Activated naive CD4-positive, alpha-beta T cell treated with anti-CD3 and anti-CD28 coated beads, Interleukin-2, amount 10 ng/mL, durations not matched to agents 7 days and 5 days (primary cell): ENCODE data around the gene PIK3R4.

ENCODE experiments used
- CTCF ChIA-PET: fragments of 350-600 bp; sonication (Branson Sonifier 250); formaldehyde crosslinking; loops from one replicate; lab custom pipeline; 2021; ENCODE audit warnings: antibody characterized with exemption; lab: Charles Lee
- DNase-seq: peaks from one replicate; pipeline ENCODE4 v3.0.0-alpha.2; 2020
- H3K27ac Mint-ChIP-seq: one replicate; pipeline ENCODE4 v1.8.0; 2021; ENCODE audit warnings: mild to moderate bottlenecking, moderate library complexity, mixed read lengths
- H3K27me3 Mint-ChIP-seq: one replicate; pipeline ENCODE4 v1.8.0; 2021; ENCODE audit warnings: mild to moderate bottlenecking, mixed read lengths
- H3K36me3 Mint-ChIP-seq: one replicate; pipeline ENCODE4 v1.8.0; 2021; ENCODE audit warnings: mixed read lengths
- H3K4me1 Mint-ChIP-seq: one replicate; pipeline ENCODE4 v1.8.0; 2021; ENCODE audit warnings: mixed read lengths
- H3K4me3 Mint-ChIP-seq: one replicate; pipeline ENCODE4 v1.8.0; 2021; ENCODE audit warnings: mild to moderate bottlenecking, moderate library complexity, mixed read lengths
- H3K9me3 Mint-ChIP-seq: one replicate; pipeline ENCODE4 v1.8.0; 2021; ENCODE audit warnings: mixed read lengths

PIK3R4 gene

DNA sequence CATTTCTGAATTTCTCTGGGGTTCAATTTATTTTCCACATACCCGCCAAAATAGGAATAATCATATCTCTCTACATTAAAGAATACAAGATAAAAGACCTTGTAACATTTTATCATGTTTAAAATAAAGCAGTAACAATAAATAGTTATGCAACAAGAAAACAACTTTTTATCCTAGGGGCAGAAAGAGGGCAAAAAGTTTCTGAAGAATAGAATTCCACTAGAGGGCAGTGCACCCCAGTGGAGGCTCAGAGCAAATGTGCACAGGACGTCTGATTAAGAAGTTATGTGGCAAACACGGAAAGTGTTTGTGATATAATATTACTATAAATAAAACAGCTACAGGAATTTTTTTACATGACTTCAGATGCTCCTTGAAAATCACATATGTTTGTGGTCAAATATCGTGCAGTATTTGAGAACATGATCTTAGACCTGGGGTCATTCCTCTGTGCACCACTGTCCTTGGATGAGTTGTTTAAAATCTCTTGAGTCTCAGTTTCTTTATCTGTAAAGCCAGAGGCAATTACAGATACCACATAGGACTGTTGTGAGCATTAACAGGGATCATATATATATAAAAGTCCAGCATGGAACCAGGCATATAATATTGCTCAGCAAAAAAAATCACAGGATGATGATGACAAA lies 13.2 kb upstream of the PIK3R4 start:
- H3K27ac Mint-ChIP-seq, result no peak overlapping the region
- peak; percentile 68 for DNase-seq
- H3K27me3 Mint-ChIP-seq, result peaks cover 6% of the 10 kb centered on the region
- no peaks in the 10 kb centered on the region for H3K9me3 Mint-ChIP-seq
- CTCF ChIA-PET, result interaction anchor here (0.9 to 4.9 kb wide), 7 partner anchors 11 to 309 kb away, joined by 3 to 46 read pairs (median 4); partner anchors contain the start of gene ATP2C1
- H3K4me1 Mint-ChIP-seq, result peaks cover 12% of the 10 kb centered on the region
- H3K4me3 Mint-ChIP-seq, result no peak overlapping the region
- H3K36me3 Mint-ChIP-seq, result no peaks in the 10 kb centered on the region

DNA sequence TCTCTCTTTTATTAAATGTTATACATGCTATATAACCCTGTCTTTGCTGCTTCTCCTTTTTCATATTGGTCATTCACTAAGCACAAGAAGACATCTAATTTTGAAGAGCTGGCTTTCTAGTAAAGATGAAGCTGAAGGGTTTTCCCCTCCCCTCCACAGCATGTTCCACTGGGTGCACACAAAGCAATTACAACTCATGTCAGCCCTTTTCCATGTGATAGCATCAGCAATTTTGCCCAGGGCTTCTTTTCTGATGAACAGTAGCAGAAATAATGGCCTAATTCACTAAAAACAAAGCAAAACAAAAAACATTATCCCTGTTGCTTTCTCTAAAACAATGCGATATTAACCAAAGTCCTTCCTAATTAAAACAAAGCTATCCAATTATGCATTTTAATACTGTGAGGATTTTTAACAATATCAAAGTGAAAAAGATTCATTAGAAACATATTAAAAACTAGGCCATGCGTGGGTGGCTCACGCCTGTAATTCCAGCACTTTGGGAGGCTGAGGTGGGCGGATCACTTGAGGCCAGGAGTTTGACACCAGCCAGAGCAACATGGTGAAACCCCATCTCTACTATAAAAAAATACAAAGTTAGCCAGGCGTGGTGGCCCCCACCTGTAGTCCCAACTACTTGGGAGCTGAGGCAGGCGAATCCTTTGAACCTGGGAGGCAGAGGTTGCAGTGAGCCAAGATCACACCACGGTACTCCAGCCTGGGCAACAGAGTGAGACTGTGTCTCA lies 12.2 kb upstream of the PIK3R4 start:
- CTCF ChIA-PET, result interaction anchor here (0.6 to 4.9 kb wide), 7 partner anchors 10 to 1276 kb away, joined by 3 to 46 read pairs (median 4); partner anchors contain the start of genes ATP2C1 and CPNE4
- Mint-ChIP-seq H3K4me3 (no peak overlapping the region), H3K9me3 (no peaks in the 10 kb centered on the region), H3K27ac (no peak overlapping the region), H3K27me3 (peaks cover 6% of the 10 kb centered on the region), H3K4me1 (peaks cover 12% of the 10 kb centered on the region), H3K36me3 (no peaks in the 10 kb centered on the region)
- DNase-seq, result no peak

- Mint-ChIP-seq H3K4me3 (no peak overlapping the region), H3K9me3 (no peaks in the 10 kb centered on the region), H3K4me1 (peaks cover 12% of the 10 kb centered on the region), H3K36me3 (no peaks in the 10 kb centered on the region), H3K27me3 (peaks cover 4% of the 10 kb centered on the region), H3K27ac (no peak overlapping the region)
- CTCF ChIA-PET, result interaction anchor here (1.4 to 2.5 kb wide), 2 partner anchors 9 to 1277 kb away, joined by 3 to 11 read pairs; partner anchors contain the start of gene CPNE4
- no peak for DNase-seq
Measured at GRCh38 chr3:130757611-130758150, 11.1 kb upstream of the PIK3R4 start.

DNA sequence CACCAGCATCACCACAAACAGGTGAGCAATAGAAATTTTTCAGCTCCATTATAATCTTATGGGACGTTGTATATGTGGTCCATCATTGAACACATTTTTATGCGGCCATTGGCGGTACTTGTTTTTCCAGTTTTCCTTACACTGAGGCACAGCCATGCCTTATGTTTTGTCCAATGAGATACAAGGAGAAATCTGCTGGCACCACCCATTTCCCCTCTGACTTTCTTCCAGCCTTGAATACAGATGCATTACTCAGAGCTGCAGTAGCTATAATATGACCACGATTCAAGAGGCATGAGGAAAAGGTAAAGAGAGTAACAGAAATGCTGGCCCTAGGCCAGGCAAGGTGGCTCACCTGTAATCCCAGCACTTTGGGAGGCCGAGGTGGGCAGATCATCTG lies 9.0 kb upstream of the PIK3R4 start:
- CTCF ChIA-PET, result no interaction called here
- H3K9me3 Mint-ChIP-seq, result no peaks in the 10 kb centered on the region

DNA sequence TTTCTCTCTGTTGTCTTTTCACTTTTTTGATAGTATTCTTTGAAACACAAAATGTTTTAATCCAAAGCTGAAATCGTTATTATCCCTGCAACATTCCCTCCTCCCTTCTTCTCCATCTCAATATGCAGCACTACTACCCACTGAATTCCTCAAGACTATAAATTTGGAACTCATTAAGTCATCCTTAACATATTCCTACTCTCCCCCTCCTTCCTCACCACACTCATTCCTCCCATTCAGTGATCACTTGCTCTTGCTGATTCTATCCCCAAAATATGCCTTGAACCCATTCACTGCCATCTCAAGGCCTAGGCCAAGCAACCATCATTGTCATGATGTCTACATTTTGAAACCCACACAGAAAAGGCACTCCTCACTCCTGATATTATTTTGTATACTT lies 2.4 kb upstream of the PIK3R4 start:
- no peak for DNase-seq
- no peak overlapping the region for H3K27ac Mint-ChIP-seq
- no peaks in the 10 kb centered on the region for H3K9me3 Mint-ChIP-seq
- CTCF ChIA-PET, result interaction anchor here (1.8 kb wide), 1 partner anchor 10 kb away, joined by 11 read pairs; no protein-coding TSS in a partner anchor
- H3K4me3 Mint-ChIP-seq, result no peak overlapping the region
- peaks cover 6% of the 10 kb centered on the region for H3K36me3 Mint-ChIP-seq
- peaks cover 4% of the 10 kb centered on the region for H3K27me3 Mint-ChIP-seq
- H3K4me1 Mint-ChIP-seq, result peaks cover 26% of the 10 kb centered on the region

More for the DNA sequence above, 9.0 kb upstream of the PIK3R4 start:
- H3K27me3 Mint-ChIP-seq, result peaks cover under 1% of the 10 kb centered on the region
- H3K4me3 Mint-ChIP-seq, result no peak overlapping the region
- H3K36me3 Mint-ChIP-seq, result no peaks in the 10 kb centered on the region
- no peak for DNase-seq
- no peak overlapping the region for H3K27ac Mint-ChIP-seq
- peaks cover 3% of the 10 kb centered on the region for H3K4me1 Mint-ChIP-seq

DNA sequence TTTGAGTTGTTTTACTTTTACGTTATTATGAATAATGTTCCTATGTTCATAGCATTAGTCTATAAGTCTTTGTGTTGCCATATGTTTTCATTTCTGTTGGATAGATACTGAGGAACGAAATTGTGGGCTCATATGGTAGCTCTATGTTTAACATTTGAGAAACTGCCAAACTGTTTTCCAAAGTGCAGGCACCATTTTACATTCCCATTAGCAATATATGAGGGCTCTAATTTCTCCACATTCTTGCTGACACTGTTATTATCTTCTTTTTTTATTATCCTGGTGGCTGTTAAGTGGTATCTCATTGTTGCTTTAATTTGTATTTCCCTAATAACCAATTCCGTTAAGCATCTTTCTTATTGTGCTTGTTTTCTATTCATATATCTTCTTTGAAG lies 1.8 kb upstream of the PIK3R4 start:
- Mint-ChIP-seq H3K9me3 (no peaks in the 10 kb centered on the region), H3K4me3 (peak overlapping the region; percentile 87), H3K4me1 (peaks cover 32% of the 10 kb centered on the region), H3K27ac (peak overlapping the region; percentile 85), H3K36me3 (peaks cover 11% of the 10 kb centered on the region), H3K27me3 (peaks cover 4% of the 10 kb centered on the region)
- DNase-seq, result no peak
- CTCF ChIA-PET, result interaction anchor here (1.8 kb wide), 1 partner anchor 11 kb away, joined by 11 read pairs; no protein-coding TSS in a partner anchor

GRCh38 chr3:130743354-130743753 lies 3.3 kb downstream of the PIK3R4 start:
- Mint-ChIP-seq H3K27me3 (no peaks in the 10 kb centered on the region), H3K4me1 (peaks cover 47% of the 10 kb centered on the region), H3K4me3 (no peak overlapping the region), H3K9me3 (no peaks in the 10 kb centered on the region), H3K27ac (no peak overlapping the region), H3K36me3 (peaks cover 38% of the 10 kb centered on the region)
- CTCF ChIA-PET, result interaction anchor here (0.5 to 0.6 kb wide), 3 partner anchors 35 to 110 kb away, joined by 3 read pairs; no protein-coding TSS in a partner anchor
- no peak for DNase-seq

DNA sequence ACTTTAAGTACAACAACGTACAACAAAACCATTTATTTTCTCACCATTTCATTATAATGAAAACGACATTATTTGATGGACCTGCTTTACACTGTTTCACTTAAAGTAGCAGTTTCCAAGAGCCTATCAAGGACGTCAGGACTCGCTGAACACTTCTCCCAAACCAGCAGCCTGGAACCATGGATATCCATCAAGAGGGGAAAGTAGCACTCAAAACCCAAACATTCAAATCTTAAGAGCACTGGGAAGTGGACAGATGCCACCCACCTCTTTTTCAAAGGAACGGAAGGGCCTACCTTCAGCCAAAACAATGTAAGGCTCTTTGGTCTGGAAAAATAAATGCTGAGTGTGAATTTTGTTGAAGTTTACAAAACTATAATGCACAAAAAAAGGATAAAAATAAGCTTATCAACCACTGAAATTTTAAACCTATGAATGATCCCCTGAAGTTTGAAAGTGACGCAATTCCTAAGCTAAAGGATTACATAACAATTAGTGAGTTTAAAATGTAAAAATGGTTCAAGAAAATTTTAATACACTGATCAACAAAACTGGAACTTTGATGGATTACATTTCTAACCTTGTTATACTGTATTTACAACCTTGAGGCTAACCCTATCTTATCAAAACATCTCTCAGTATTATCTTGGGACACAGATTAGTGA lies 4.6 kb downstream of the PIK3R4 start:
- DNase-seq, result no peak
- CTCF ChIA-PET, result interaction anchor here (0.5 kb wide), 1 partner anchor 141 kb away, joined by 3 read pairs; no protein-coding TSS in a partner anchor
- no peaks in the 10 kb centered on the region for H3K27me3 Mint-ChIP-seq
- peaks cover 42% of the 10 kb centered on the region for H3K4me1 Mint-ChIP-seq
- no peak overlapping the region for H3K4me3 Mint-ChIP-seq
- H3K27ac Mint-ChIP-seq, result no peak overlapping the region
- no peaks in the 10 kb centered on the region for H3K9me3 Mint-ChIP-seq
- H3K36me3 Mint-ChIP-seq, result peaks cover 46% of the 10 kb centered on the region

DNA sequence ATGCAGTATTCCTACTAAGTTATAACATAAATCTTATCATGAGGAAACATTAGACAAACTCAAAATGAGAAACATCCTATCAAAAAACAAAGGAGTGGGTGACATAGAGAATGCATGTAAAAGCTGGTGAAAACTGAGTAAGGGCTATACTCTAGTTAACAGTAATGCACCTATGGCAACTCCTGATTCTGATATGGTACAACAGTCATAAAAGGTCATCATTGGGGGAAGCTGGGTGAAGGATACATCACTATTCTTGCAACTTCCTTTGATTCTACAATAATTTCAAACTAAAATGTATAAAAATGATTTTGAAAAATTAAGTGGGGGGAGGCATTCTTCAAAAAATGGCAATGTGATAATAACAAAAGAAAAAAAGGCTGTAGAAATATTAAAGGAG lies 6.8 kb downstream of the PIK3R4 start:
- Mint-ChIP-seq H3K4me3 (no peak overlapping the region), H3K27ac (no peak overlapping the region), H3K4me1 (peaks cover 32% of the 10 kb centered on the region), H3K36me3 (peaks cover 51% of the 10 kb centered on the region), H3K27me3 (no peaks in the 10 kb centered on the region), H3K9me3 (no peaks in the 10 kb centered on the region)
- CTCF ChIA-PET, result no interaction called here
- DNase-seq, result no peak

DNA sequence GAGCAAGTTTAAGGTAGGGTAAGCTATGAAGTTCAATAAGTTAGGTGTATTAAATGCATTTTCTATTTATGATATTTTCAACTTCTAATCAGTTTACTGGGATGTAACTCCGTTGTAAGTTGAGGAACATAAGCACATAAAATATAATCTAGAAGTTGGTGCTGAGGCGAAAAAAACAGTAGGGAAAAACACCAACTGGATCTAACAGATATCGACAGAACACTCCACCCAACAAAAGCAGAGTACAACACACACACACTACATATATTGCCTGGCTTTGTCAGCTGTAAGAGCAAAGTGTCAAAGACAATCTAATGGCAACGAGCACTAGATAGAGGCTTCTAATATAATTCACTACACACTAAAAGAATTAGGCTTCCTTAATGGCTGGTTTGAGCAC lies 8.4 kb downstream of the PIK3R4 start:
- Mint-ChIP-seq H3K36me3 (peaks cover 49% of the 10 kb centered on the region), H3K9me3 (no peaks in the 10 kb centered on the region), H3K4me3 (no peak overlapping the region), H3K27ac (no peak overlapping the region), H3K27me3 (no peaks in the 10 kb centered on the region), H3K4me1 (peaks cover 17% of the 10 kb centered on the region)
- DNase-seq, result no peak
- CTCF ChIA-PET, result interaction anchor here (0.9 kb wide), 1 partner anchor 19 kb away, joined by 4 read pairs; no protein-coding TSS in a partner anchor

DNA sequence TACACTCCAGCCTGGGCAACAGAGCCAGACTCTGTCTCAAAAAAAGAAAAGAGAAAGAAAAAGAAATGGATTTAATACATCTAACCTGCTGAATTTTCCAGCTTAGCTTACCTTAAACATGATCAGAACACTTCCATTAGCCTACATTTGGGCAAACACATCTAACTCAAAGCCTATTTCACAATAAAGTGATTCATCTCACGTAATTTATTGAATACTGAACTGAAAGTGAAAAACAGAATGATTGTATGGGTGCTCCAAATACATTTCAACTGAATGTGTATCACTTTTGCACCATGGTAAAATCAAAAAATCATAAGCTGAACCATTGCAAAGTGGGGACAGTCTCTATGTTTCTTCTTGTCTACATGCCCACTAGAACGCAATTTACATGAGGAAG lies 9.0 kb downstream of the PIK3R4 start:
- no peak for DNase-seq
- Mint-ChIP-seq H3K27ac (no peak overlapping the region), H3K27me3 (no peaks in the 10 kb centered on the region), H3K4me3 (no peak overlapping the region), H3K4me1 (peaks cover 12% of the 10 kb centered on the region), H3K36me3 (peaks cover 47% of the 10 kb centered on the region), H3K9me3 (no peaks in the 10 kb centered on the region)
- CTCF ChIA-PET, result interaction anchor here (0.9 kb wide), 1 partner anchor 19 kb away, joined by 4 read pairs; no protein-coding TSS in a partner anchor

DNA sequence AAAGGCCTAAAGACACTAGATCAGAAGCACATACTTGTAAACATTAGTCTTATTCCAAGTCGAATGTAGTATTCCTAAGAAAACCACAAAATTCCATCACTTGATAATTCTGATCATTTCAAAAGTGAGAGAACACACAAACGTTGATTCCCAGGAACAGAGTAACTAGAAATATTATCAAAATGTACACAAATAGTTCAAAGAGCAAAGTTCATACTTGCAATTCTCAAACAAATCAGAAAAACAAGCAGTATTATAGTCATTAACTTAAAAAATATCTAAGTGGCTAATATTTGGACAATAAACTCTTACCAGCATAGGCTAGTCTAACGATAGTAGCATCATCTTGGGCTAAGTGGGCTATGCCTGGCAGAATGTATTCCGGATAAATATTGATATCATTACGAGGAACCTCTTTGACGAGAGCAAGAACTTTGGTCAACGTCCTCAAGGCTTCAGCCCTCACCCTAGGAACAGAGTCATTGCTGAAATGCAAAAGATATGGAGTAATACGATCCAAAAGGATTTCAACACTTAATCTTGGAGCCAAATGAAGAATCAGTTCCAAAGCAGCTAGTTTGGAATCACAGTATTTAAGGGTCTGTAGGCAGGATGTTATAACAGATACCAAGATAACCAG lies 13.3 kb downstream of the PIK3R4 start:
- CTCF ChIA-PET, result no interaction called here
- DNase-seq, result no peak
- Mint-ChIP-seq H3K4me1 (no peaks in the 10 kb centered on the region), H3K27me3 (no peaks in the 10 kb centered on the region), H3K4me3 (no peak overlapping the region), H3K36me3 (peaks cover 36% of the 10 kb centered on the region), H3K9me3 (no peaks in the 10 kb centered on the region), H3K27ac (no peak overlapping the region)

DNA sequence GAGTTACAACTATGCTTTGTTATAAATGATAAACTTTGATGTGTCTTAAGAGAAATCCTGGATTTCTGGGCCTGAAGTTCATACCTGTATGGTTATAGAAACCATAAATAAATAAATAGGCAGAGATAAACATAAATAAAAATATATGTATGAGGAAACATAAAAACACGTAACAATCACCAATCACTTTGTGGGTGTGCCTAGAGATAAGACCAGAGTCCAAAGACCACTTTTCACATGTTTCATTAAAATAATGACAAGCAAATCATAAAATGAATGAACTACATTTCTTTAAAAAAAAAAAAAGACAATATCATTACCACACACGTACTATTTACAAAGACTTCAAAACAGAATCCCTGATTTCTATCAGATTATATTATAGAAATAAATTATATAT lies 14.1 kb downstream of the PIK3R4 start:
- no peaks in the 10 kb centered on the region for H3K4me1 Mint-ChIP-seq
- H3K4me3 Mint-ChIP-seq, result no peak overlapping the region
- no peaks in the 10 kb centered on the region for H3K27me3 Mint-ChIP-seq
- H3K36me3 Mint-ChIP-seq, result peaks cover 29% of the 10 kb centered on the region
- no peaks in the 10 kb centered on the region for H3K9me3 Mint-ChIP-seq
- DNase-seq, result no peak
- H3K27ac Mint-ChIP-seq, result no peak overlapping the region
- CTCF ChIA-PET, result no interaction called here
